Erythroblast (primary cell): ENCODE data around the gene KPNA2.

Source experiments
- GATA1 ChIP-seq: IDR thresholded peaks from 2 replicates; pipeline ENCODE4 v1.6.1; 2011; ENCODE audit warnings: low read depth, mild to moderate bottlenecking, control low read depth, low read length, moderate library complexity
- POLR2A ChIP-seq: IDR thresholded peaks from 2 replicates; pipeline ENCODE4 v1.6.1; 2011; ENCODE audit warnings: mild to moderate bottlenecking, low read length

GRCh38 chr17:68048996-68049395 is 13.5 kb downstream of the KPNA2 start:
- TF ChIP-seq POLR2A (no peak), GATA1 (no peak)
